OCI-LY1 (cell line): ENCODE data around the gene CCDC47.

Experiments
- H2AFZ ChIP-seq: fragments of 200-600 bp; sonication (generic), shearing (Covaris generic); 2 replicates; pipeline ENCODE4 v1.6.0; 2014; ENCODE audit warnings: antibody characterized with exemption, mild to moderate bottlenecking, low read length
- H3F3A ChIP-seq: fragments of 200-600 bp; sonication (generic), shearing (Covaris generic); 2 replicates; pipeline ENCODE4 v1.6.0; 2014; ENCODE audit warnings: mild to moderate bottlenecking, antibody characterized with exemption, low read length, moderate library complexity; ENCODE audit not compliant: insufficient read depth
- H3K27ac ChIP-seq: fragments of 200-600 bp; sonication (generic); 2 replicates; pipeline ENCODE4 v1.5.1; 2014; ENCODE audit warnings: low read length, mixed run types, mild to moderate bottlenecking, low read depth; ENCODE audit not compliant: poor library complexity, severe bottlenecking
- H3K27me3 ChIP-seq: fragments of 200-600 bp; sonication (generic); 2 replicates; pipeline ENCODE4 v1.6.0; 2014; ENCODE audit warnings: antibody characterized with exemption, mild to moderate bottlenecking, low read length, moderate library complexity; ENCODE audit not compliant: insufficient read depth
- H3K36me3 ChIP-seq: fragments of 200-600 bp; sonication (generic); 2 replicates; pipeline ENCODE4 v1.6.1; 2014; ENCODE audit warnings: mild to moderate bottlenecking, antibody characterized with exemption, low read length, moderate library complexity, mixed read lengths; ENCODE audit not compliant: insufficient read depth
- H3K4me1 ChIP-seq: fragments of 200-600 bp; sonication (generic); 2 replicates; pipeline ENCODE4 v1.5.1; 2014; ENCODE audit warnings: mild to moderate bottlenecking, low read length, moderate library complexity; ENCODE audit not compliant: insufficient read depth, severe bottlenecking
- H3K4me2 ChIP-seq: fragments of 200-600 bp; sonication (generic), shearing (Covaris generic); 2 replicates; pipeline ENCODE4 v1.6.1; 2014; ENCODE audit warnings: low read length
- H3K4me3 ChIP-seq: fragments of 200-600 bp; sonication (generic); 2 replicates; pipeline ENCODE4 v1.5.1; 2014; ENCODE audit warnings: low read length, low read depth, mild to moderate bottlenecking, mixed read lengths; ENCODE audit not compliant: poor library complexity, severe bottlenecking
- H3K79me2 ChIP-seq: fragments of 200-600 bp; shearing (Covaris generic); 2 replicates; pipeline ENCODE4 v1.6.1; 2016; ENCODE audit warnings: mixed run types, low read length, mixed read lengths; ENCODE audit not compliant: insufficient read depth
- H3K9ac ChIP-seq: fragments of 200-600 bp; sonication (generic), shearing (Covaris generic); 2 replicates; pipeline ENCODE4 v1.6.1; 2014; ENCODE audit warnings: mild to moderate bottlenecking, low read length, mixed read lengths
- H3K9me2 ChIP-seq: fragments of 200-600 bp; sonication (generic), shearing (Covaris generic); 2 replicates; pipeline ENCODE4 v1.6.1; 2014; ENCODE audit warnings: low read depth, mild to moderate bottlenecking, low read length, mixed read lengths
- H3K9me3 ChIP-seq: fragments of 200-600 bp; shearing (Covaris generic); 2 replicates; pipeline ENCODE4 v1.6.1; 2014; ENCODE audit warnings: low read length, mixed read lengths
- H4K20me1 ChIP-seq: fragments of 200-600 bp; sonication (generic), shearing (Covaris generic); 2 replicates; pipeline ENCODE4 v1.6.0; 2016; ENCODE audit warnings: mild to moderate bottlenecking, low read length; ENCODE audit not compliant: insufficient read depth
- CTCF ChIP-seq: fragments of 200-600 bp; sonication (generic), shearing (Covaris generic); IDR thresholded peaks from 2 replicates; pipeline ENCODE4 v1.5.1; 2017; ENCODE audit warnings: mild to moderate bottlenecking, antibody characterized with exemption, low read length, moderate library complexity, mixed read lengths
- EZH2 ChIP-seq: fragments of 200-600 bp; sonication (generic), shearing (Covaris generic); IDR thresholded peaks from 2 replicates; pipeline ENCODE4 v1.8.0; 2017; ENCODE audit warnings: borderline replicate concordance, mixed run types, mild to moderate bottlenecking, antibody characterized with exemption, low read length, moderate library complexity, mixed read lengths

The CCDC47 gene

GRCh38 chr17:63704836-63705235, 68.6 kb downstream of the CCDC47 start:
- H3F3A ChIP-seq, result no peaks in the 10 kb centered on the region
- H3K9me2 ChIP-seq, result no peaks in the 10 kb centered on the region
- no peaks in the 10 kb centered on the region for H3K79me2 ChIP-seq
- peak overlapping the region; percentile 5; the same call in 1 of the 2 replicates for H3K4me2 ChIP-seq
- peaks cover 58% of the 10 kb centered on the region; the same call in 1 of the 2 replicates for H3K36me3 ChIP-seq
- no peak overlapping the region for H2AFZ ChIP-seq
- peak overlapping the region; percentile 67 for H3K27ac ChIP-seq
- H3K4me3 ChIP-seq, result no peak overlapping the region
- H3K9me3 ChIP-seq, result no peaks in the 10 kb centered on the region
- no peak overlapping the region for H3K9ac ChIP-seq
- no peaks in the 10 kb centered on the region for H4K20me1 ChIP-seq
- peaks cover 64% of the 10 kb centered on the region for H3K4me1 ChIP-seq
- H3K27me3 ChIP-seq, result no peaks in the 10 kb centered on the region
- TF ChIP-seq EZH2, result no peak
- TF ChIP-seq CTCF, result no peak

- no peaks in the 10 kb centered on the region for H3K79me2 ChIP-seq
- H3K9me3 ChIP-seq, result no peaks in the 10 kb centered on the region
- H3K27me3 ChIP-seq, result no peaks in the 10 kb centered on the region
- no peak for TF ChIP-seq CTCF
- TF ChIP-seq EZH2, result no peak
- H3F3A ChIP-seq, result no peaks in the 10 kb centered on the region
- H3K4me3 ChIP-seq, result no peak overlapping the region
- H3K4me2 ChIP-seq, result peak overlapping the region; percentile 64; the same call in 1 of the 2 replicates
- H2AFZ ChIP-seq, result no peak overlapping the region
- no peaks in the 10 kb centered on the region for H3K9me2 ChIP-seq
- H4K20me1 ChIP-seq, result no peaks in the 10 kb centered on the region
- no peak overlapping the region for H3K27ac ChIP-seq
- H3K9ac ChIP-seq, result no peak overlapping the region; the same call in 1 of the 2 replicates
- H3K4me1 ChIP-seq, result peaks cover 64% of the 10 kb centered on the region
- peaks cover 53% of the 10 kb centered on the region; the same call in 1 of the 2 replicates for H3K36me3 ChIP-seq
Measured at GRCh38 chr17:63704259-63704576, 69.2 kb downstream of the CCDC47 start.

- Histone ChIP-seq H3K9ac (peak overlapping the region; percentile 6; the same call in 1 of the 2 replicates), H4K20me1 (no peaks in the 10 kb centered on the region), H3K4me2 (peak overlapping the region; percentile 64; the same call in 1 of the 2 replicates), H3K9me2 (no peaks in the 10 kb centered on the region), H3K9me3 (no peaks in the 10 kb centered on the region), H3K4me3 (no peak overlapping the region), H3K27ac (no peak overlapping the region), H3K79me2 (no peaks in the 10 kb centered on the region), H3K27me3 (no peaks in the 10 kb centered on the region), H2AFZ (no peak overlapping the region), H3K4me1 (peaks cover 64% of the 10 kb centered on the region), H3K36me3 (peaks cover 52% of the 10 kb centered on the region), H3F3A (no peaks in the 10 kb centered on the region)
- TF ChIP-seq EZH2, result no peak
- TF ChIP-seq CTCF, result no peak
Measured at GRCh38 chr17:63703556-63704258, 69.7 kb downstream of the CCDC47 start.
